OCI-LY7 (cell line): ENCODE data around the gene FRS2. TPM values are rescaled to one million over a fixed set of nuclear protein-coding genes. Genes with fewer than 3 reads are reported as not detected.

ENCODE experiments used
- BruUV-seq: library from RNA; stranded (reverse); fragments of 400-500 nt; replicated peaks from 2 replicates; lab custom pipeline; 2021; lab: Mats Ljungman, UMichigan
- CTCF ChIA-PET: fragments of 300-600 bp; sonication (Branson Sonifier 250); formaldehyde crosslinking; loops from one replicate; lab custom pipeline; 2022; ENCODE audit warnings: antibody characterized with exemption; ENCODE audit not compliant: unreplicated experiment; lab: Charles Lee
- POLR2A ChIA-PET: fragments of 300-600 bp; sonication (Branson Sonifier 250); formaldehyde crosslinking; loops from one replicate; lab custom pipeline; 2022; ENCODE audit warnings: antibody characterized with exemption; lab: Charles Lee
- DNase-seq: peaks from one replicate; pipeline ENCODE4 v3.0.0-alpha.2; 2015; ENCODE audit warnings: low spot score
- H2AFZ ChIP-seq: fragments of 200-600 bp; sonication (generic), shearing (Covaris generic); 2 replicates; pipeline ENCODE4 v1.6.1; 2014; ENCODE audit warnings: mild to moderate bottlenecking, antibody characterized with exemption, low read length, moderate library complexity
- H3K27ac ChIP-seq: fragments of 200-600 bp; sonication (generic); 2 replicates; pipeline ENCODE4 v1.5.1; 2014; ENCODE audit warnings: mixed run types, low read depth, mild to moderate bottlenecking, moderate library complexity, low read length, inconsistent platforms; ENCODE audit not compliant: poor library complexity, severe bottlenecking
- H3K36me3 ChIP-seq: fragments of 200-600 bp; sonication (generic); 2 replicates; pipeline ENCODE4 v1.6.1; 2014; ENCODE audit warnings: mild to moderate bottlenecking, antibody characterized with exemption, low read length, moderate library complexity, mixed read lengths; ENCODE audit not compliant: insufficient read depth
- H3K4me1 ChIP-seq: fragments of 200-600 bp; sonication (generic); 2 replicates; pipeline ENCODE4 v1.5.1; 2014; ENCODE audit warnings: mild to moderate bottlenecking, low read length; ENCODE audit not compliant: insufficient read depth, poor library complexity, severe bottlenecking
- H3K4me2 ChIP-seq: fragments of 200-600 bp; sonication (generic); 2 replicates; pipeline ENCODE4 v1.6.1; 2014; ENCODE audit warnings: mild to moderate bottlenecking, low read length
- H3K4me3 ChIP-seq: fragments of 200-600 bp; sonication (generic); 2 replicates; pipeline ENCODE4 v1.5.1; 2014; ENCODE audit warnings: mild to moderate bottlenecking, low read depth, low read length; ENCODE audit not compliant: poor library complexity, severe bottlenecking
- H3K79me2 ChIP-seq: fragments of 200-600 bp; sonication (generic); 2 replicates; pipeline ENCODE4 v1.6.1; 2016; ENCODE audit warnings: low read depth, mild to moderate bottlenecking, low read length, moderate library complexity, mixed read lengths; ENCODE audit not compliant: insufficient read depth
- H3K9me2 ChIP-seq: fragments of 200-600 bp; sonication (generic); 2 replicates; pipeline ENCODE4 v1.6.1; 2016; ENCODE audit warnings: mild to moderate bottlenecking, low read length, mixed read lengths; ENCODE audit not compliant: insufficient read depth
- H3K9me3 ChIP-seq: fragments of 200-600 bp; sonication (generic); 2 replicates; pipeline ENCODE4 v1.6.1; 2014; ENCODE audit warnings: mild to moderate bottlenecking, mixed run types, low read length, mixed read lengths
- H4K20me1 ChIP-seq: fragments of 200-600 bp; sonication (generic); 2 replicates; pipeline ENCODE4 v1.6.1; 2014; ENCODE audit warnings: mild to moderate bottlenecking, antibody characterized with exemption, low read length, moderate library complexity, mixed read lengths; ENCODE audit not compliant: insufficient read depth
- CTCF ChIP-seq: fragments of 200-600 bp; sonication (generic); conservative IDR thresholded peaks from 2 replicates; pipeline ENCODE4 v1.5.1; 2014; ENCODE audit warnings: mild to moderate bottlenecking, antibody characterized with exemption, low read length, moderate library complexity, mixed read lengths
- EZH2phosphoT487 ChIP-seq: fragments of 200-600 bp; sonication (generic); IDR thresholded peaks from 2 replicates; pipeline ENCODE4 v1.6.1; 2018; ENCODE audit warnings: low read depth, borderline replicate concordance, mild to moderate bottlenecking, mixed run types, antibody characterized with exemption, low read length, moderate library complexity, mixed read lengths
- intact Hi-C: fragments of 100-400 bp; cut with micrococcal nuclease; formaldehyde crosslinking; loops from one replicate; pipeline ENCODE4 v1.10.0; 2022; ENCODE audit not compliant: unreplicated experiment
- total RNA-seq, 2 experiments: library from RNA; depleted of rRNA in 1 of 2; stranded (reverse); fragments of >200 nt in 1 of 2; shearing (Covaris generic) in 1 of 2; gene quantifications; 2 replicates each; pipeline ENCODE4 v1.2.3, GENCODE V29; 2014 to 2022

The FRS2 gene
- total RNA-seq, 2 experiments from 2014 or later = 11.1 to 18.5 TPM

DNA sequence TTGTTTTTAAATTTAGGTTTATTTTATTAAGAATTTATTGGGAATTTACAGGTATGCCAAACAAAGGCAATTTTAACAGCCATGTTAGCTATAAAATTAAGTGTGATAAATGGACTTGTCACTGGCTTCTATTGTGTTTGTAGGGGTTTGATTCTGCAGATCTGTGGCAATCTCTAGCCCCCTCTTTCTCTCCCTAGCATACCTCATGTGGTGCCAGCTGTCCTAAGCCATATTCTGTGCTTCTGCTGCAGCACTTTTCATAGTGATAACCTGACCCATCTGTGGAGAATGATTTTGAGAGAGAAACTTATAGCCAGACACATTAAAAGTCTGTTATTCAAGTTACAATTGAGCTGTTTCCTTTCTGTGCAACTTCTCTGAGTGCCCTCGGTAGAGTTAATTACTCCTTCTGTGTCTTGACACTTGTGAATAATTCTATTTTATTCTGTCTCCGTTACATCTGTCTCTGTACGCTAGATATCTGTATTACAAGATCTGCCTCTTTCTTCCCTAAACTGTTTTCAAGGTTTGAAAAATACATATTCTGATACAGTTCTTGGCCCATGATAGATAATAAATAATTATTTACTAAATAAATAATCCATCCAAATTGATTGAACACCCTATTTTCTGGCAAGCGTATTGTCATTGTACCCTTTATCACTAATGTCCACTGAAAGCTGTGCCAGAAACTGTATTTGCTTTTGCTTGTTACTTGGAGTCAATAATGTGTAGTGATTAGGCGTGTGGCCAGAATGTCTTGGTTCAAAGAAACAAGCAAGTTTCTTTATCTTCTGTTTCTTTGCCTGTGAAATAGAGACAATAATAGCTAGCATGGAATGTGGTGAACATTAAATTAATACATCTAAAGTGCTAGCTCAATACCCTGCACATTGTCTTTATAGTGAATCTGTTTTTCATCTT lies 40.0 kb downstream of the FRS2 start:
- no peaks in the 10 kb centered on the region for H3K9me2 ChIP-seq
- H3K4me3 ChIP-seq = no peak overlapping the region
- TF ChIP-seq EZH2phosphoT487 = no peak
- no peak for TF ChIP-seq CTCF
- no peak overlapping the region for H3K27ac ChIP-seq
- BruUV-seq = no TSS peak
- H3K9me3 ChIP-seq = no peaks in the 10 kb centered on the region
- no peak overlapping the region for H3K4me2 ChIP-seq
- CTCF ChIA-PET = interaction anchor here (0.7 kb wide), 1 partner anchor 11 kb away, joined by 6 read pairs; no protein-coding TSS in a partner anchor
- intact Hi-C loops = no loop called here
- no peak for DNase-seq
- peaks cover 16% of the 10 kb centered on the region for H3K79me2 ChIP-seq
- no peak overlapping the region for H2AFZ ChIP-seq
- no peaks in the 10 kb centered on the region for H3K36me3 ChIP-seq
- no peaks in the 10 kb centered on the region for H3K4me1 ChIP-seq
- H4K20me1 ChIP-seq = peaks cover 4% of the 10 kb centered on the region; the same call in 1 of the 2 replicates
- POLR2A ChIA-PET = interaction anchor here (0.9 to 1.4 kb wide), 3 partner anchors 9 to 20 kb away, joined by 5 to 6 read pairs (median 5); no protein-coding TSS in a partner anchor

GRCh38 chr12:69511016-69511415 lies 40.8 kb downstream of the FRS2 start:
- H3K4me1 ChIP-seq = no peaks in the 10 kb centered on the region
- H3K36me3 ChIP-seq = no peaks in the 10 kb centered on the region
- POLR2A ChIA-PET = no interaction called here
- CTCF ChIA-PET = no interaction called here
- no peaks in the 10 kb centered on the region for H3K9me2 ChIP-seq
- H3K79me2 ChIP-seq = peaks cover 13% of the 10 kb centered on the region; the same call in 1 of the 2 replicates
- no peak overlapping the region for H2AFZ ChIP-seq
- TF ChIP-seq CTCF (no peak), EZH2phosphoT487 (no peak)
- DNase-seq = no peak
- H3K4me2 ChIP-seq = no peak overlapping the region
- H3K4me3 ChIP-seq = no peak overlapping the region
- H3K27ac ChIP-seq = no peak overlapping the region
- no peaks in the 10 kb centered on the region for H3K9me3 ChIP-seq
- BruUV-seq = no TSS peak
- intact Hi-C loops = no loop called here
- H4K20me1 ChIP-seq = peaks cover 6% of the 10 kb centered on the region; the same call in 1 of the 2 replicates
